Neutrophil (primary cell): ENCODE data around the gene WARS2.

ENCODE experiments used
- H3K27ac ChIP-seq: fragments of 200-600 bp; sonication (generic); 2 replicates; pipeline ENCODE4 v1.5.1; 2016; ENCODE audit warnings: mild to moderate bottlenecking, moderate library complexity
- H3K27me3 ChIP-seq: fragments of 200-600 bp; sonication (generic); 2 replicates; pipeline ENCODE4 v1.6.0; 2016; ENCODE audit warnings: mild to moderate bottlenecking
- H3K36me3 ChIP-seq: fragments of 200-600 bp; sonication (generic); 2 replicates; pipeline ENCODE4 v1.5.1; 2017
- H3K4me1 ChIP-seq, 2 experiments: fragments of 200-600 bp in 1 of 2; sonication (generic) in 1 of 2; 1 replicate in 1 of 2; 2 replicates in 1 of 2; pipeline versions ENCODE4 v1.5.1 to v1.6.1; 2013 to 2016; ENCODE audit warnings: low read depth in 1 of 2, low read length in 1 of 2, mild to moderate bottlenecking in 1 of 2, moderate library complexity in 1 of 2; ENCODE audit not compliant: control insufficient read depth in 1 of 2, insufficient read depth in 1 of 2
- H3K4me3 ChIP-seq, 2 experiments: fragments of 200-600 bp in 1 of 2; sonication (generic) in 1 of 2; 1 replicate in 1 of 2; 2 replicates in 1 of 2; pipeline ENCODE4 v1.5.1; 2013 to 2016; ENCODE audit warnings: low read depth in 1 of 2, low read length in 1 of 2, mild to moderate bottlenecking in 1 of 2, moderate library complexity in 1 of 2
- H3K9me3 ChIP-seq: fragments of 200-600 bp; sonication (generic); 2 replicates; pipeline ENCODE4 v1.5.1; 2016
- TF ChIP-seq, protein P1 (sequence below): fragments of 200-600 bp; sonication (generic); IDR thresholded peaks from 2 replicates; pipeline ENCODE4 v1.5.1; 2016; ENCODE audit warnings: antibody characterized with exemption

WARS2 gene

DNA sequence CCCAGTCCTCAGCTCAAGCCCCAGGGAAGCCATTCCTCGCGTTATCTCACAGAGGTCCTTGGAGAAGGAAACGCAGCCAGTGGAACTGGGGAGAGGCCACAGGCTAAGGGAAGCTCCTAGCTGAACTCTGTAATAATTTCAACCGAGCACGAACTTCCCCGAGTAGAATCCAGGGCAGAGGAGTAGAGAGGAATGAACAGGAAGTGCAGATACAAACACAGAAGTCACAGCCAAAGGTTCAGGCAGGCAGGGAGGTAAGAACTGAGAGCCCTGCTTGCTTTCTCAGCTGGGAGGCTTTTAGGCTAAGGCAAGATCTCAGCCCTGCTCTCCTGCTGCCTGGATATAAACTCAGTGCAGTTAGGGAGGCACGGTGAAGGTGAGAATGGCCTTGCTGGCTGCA is 23.7 kb downstream of the WARS2 start:
- no peak overlapping the region for H3K4me3 ChIP-seq
- TF ChIP-seq, protein P1, sequence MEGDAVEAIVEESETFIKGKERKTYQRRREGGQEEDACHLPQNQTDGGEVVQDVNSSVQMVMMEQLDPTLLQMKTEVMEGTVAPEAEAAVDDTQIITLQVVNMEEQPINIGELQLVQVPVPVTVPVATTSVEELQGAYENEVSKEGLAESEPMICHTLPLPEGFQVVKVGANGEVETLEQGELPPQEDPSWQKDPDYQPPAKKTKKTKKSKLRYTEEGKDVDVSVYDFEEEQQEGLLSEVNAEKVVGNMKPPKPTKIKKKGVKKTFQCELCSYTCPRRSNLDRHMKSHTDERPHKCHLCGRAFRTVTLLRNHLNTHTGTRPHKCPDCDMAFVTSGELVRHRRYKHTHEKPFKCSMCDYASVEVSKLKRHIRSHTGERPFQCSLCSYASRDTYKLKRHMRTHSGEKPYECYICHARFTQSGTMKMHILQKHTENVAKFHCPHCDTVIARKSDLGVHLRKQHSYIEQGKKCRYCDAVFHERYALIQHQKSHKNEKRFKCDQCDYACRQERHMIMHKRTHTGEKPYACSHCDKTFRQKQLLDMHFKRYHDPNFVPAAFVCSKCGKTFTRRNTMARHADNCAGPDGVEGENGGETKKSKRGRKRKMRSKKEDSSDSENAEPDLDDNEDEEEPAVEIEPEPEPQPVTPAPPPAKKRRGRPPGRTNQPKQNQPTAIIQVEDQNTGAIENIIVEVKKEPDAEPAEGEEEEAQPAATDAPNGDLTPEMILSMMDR = no peak
- H3K27ac ChIP-seq = no peak overlapping the region
- no peaks in the 10 kb centered on the region for H3K9me3 ChIP-seq
- H3K36me3 ChIP-seq = no peaks in the 10 kb centered on the region
- no peaks in the 10 kb centered on the region for H3K4me1 ChIP-seq
- no peaks in the 10 kb centered on the region for H3K27me3 ChIP-seq

DNA sequence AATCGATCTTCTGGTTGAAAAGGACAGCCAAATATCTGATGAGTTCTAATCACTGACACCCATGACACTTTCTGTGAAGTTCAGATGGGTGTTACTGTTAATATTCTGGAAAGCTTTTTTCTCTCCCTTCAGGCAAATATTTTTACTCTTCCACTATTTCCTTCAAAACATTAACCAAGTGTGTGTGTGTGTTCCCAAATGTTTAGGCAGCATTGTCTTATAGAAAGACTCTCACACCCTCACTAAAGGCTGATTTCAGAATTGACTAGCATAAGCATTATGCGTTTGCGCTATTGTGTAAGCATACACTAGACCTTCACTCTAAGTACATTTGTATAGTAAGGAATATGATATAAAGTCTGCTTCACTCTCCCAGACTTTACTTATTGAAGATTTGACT is 24.7 kb downstream of the WARS2 start:
- no peak overlapping the region for H3K27ac ChIP-seq
- no peaks in the 10 kb centered on the region for H3K27me3 ChIP-seq
- TF ChIP-seq, protein P1 = no peak
- H3K36me3 ChIP-seq = no peaks in the 10 kb centered on the region
- H3K4me1 ChIP-seq = no peaks in the 10 kb centered on the region
- no peaks in the 10 kb centered on the region for H3K9me3 ChIP-seq
- no peak overlapping the region for H3K4me3 ChIP-seq

DNA sequence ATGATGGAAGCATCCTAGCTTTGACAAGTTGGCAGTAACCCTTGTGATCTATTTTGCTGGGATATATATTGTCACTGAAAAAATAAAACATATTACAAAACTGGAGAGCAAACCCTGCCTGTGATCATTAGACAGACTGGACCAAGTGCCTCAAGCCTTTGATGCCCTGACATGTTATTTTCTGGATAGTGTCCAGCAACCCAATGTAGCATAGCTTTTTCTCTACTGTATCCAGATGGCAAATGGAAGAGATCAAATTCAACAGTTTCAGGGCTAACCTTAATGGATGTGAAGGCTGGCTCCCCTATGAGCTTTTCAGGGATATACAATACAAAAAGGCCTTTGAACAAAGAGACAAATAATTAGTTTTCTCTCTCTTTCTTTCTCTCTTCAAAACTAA is 25.1 kb downstream of the WARS2 start:
- H3K9me3 ChIP-seq = no peaks in the 10 kb centered on the region
- no peaks in the 10 kb centered on the region for H3K36me3 ChIP-seq
- no peaks in the 10 kb centered on the region for H3K27me3 ChIP-seq
- no peak overlapping the region for H3K4me3 ChIP-seq
- TF ChIP-seq, protein P1 = no peak
- no peaks in the 10 kb centered on the region for H3K4me1 ChIP-seq
- no peak overlapping the region for H3K27ac ChIP-seq

- TF ChIP-seq, protein P1 = no peak
- H3K4me1 ChIP-seq = no peaks in the 10 kb centered on the region
- H3K9me3 ChIP-seq = no peaks in the 10 kb centered on the region
Measured at GRCh38 chr1:119114786-119115185, 25.7 kb downstream of the WARS2 start.

DNA sequence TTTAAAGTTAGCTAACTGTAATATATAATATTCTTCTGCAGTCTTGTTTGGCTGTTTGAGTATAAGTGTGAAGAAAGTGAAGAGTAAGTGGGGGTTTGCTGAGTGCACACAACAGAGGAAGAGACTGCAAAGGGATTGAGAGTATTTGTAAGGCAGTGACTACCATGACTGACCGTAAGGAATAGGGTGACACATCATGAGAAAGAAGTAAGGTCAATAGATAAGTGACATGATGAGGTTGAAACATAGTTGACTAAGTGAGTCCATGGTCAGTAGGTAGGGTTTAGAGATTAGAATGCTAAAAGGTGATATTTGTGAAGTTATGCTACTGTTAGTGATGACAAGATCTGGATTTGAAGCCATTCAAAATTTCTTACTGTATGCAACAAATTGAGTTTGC is 27.7 kb downstream of the WARS2 start:
- H3K27ac ChIP-seq = no peak overlapping the region
- no peaks in the 10 kb centered on the region for H3K27me3 ChIP-seq
- H3K36me3 ChIP-seq = no peaks in the 10 kb centered on the region
- H3K4me3 ChIP-seq = no peak overlapping the region
- no peaks in the 10 kb centered on the region for H3K9me3 ChIP-seq
- TF ChIP-seq, protein P1 = no peak
- no peaks in the 10 kb centered on the region for H3K4me1 ChIP-seq

More at GRCh38 chr1:119114786-119115185, 25.7 kb downstream of the WARS2 start:
- Histone ChIP-seq H3K27ac (no peak overlapping the region), H3K4me3 (no peak overlapping the region), H3K36me3 (no peaks in the 10 kb centered on the region), H3K27me3 (no peaks in the 10 kb centered on the region)

GRCh38 chr1:119112244-119112643 is 28.2 kb downstream of the WARS2 start:
- no peaks in the 10 kb centered on the region for H3K36me3 ChIP-seq
- H3K4me1 ChIP-seq = no peaks in the 10 kb centered on the region
- no peaks in the 10 kb centered on the region for H3K9me3 ChIP-seq
- TF ChIP-seq, protein P1 = no peak
- H3K27ac ChIP-seq = no peak overlapping the region
- H3K27me3 ChIP-seq = no peaks in the 10 kb centered on the region
- H3K4me3 ChIP-seq = no peak overlapping the region
